GM19452 (cell line): ENCODE results near the gene RING1.

Experiments
- ATAC-seq: cut with Tn5 transposase; IDR thresholded peaks from one replicate; pipeline ENCODE4 v1.9.1; 2021; ENCODE audit not compliant: unreplicated experiment

RING1 gene

DNA sequence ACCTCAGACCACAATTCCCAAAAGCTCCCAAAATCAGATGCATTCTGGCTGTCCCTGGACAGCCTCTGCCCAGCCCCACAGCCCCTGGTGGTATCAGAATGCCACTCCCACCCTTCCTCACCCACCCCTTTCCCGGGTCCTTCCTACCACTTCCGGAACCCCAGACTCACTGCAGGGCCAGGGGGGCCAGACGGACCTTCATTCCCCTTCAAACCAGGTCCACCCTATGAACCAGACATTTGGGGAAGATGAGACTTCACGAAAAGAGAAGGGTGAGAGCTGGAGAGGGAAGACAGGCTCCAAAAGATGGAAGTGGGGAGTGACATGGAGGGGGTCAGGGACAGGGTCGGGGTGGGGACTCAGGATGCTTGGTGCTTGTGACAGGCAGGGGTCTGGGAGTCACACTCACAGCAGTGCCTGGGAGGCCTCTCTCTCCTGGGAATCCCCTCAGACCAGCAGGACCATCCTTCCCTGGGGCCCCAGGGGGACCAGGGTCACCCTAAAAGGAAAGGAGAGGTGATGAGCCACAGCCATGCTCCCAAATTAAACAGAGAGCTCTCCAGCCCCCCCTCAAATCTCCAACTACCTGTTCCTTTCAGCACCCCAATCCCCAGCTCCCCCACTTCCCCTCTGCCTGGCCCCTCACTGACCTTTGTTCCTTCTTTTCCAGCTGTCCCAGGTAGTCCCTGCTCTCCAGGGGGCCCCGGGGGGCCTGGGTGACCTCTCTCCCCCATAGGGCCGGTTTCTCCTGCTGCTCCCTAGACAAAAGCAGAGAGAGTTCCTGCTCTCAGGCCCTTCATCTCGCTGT, 36.2 kb upstream of the RING1 start:
- no peak for ATAC-seq

DNA sequence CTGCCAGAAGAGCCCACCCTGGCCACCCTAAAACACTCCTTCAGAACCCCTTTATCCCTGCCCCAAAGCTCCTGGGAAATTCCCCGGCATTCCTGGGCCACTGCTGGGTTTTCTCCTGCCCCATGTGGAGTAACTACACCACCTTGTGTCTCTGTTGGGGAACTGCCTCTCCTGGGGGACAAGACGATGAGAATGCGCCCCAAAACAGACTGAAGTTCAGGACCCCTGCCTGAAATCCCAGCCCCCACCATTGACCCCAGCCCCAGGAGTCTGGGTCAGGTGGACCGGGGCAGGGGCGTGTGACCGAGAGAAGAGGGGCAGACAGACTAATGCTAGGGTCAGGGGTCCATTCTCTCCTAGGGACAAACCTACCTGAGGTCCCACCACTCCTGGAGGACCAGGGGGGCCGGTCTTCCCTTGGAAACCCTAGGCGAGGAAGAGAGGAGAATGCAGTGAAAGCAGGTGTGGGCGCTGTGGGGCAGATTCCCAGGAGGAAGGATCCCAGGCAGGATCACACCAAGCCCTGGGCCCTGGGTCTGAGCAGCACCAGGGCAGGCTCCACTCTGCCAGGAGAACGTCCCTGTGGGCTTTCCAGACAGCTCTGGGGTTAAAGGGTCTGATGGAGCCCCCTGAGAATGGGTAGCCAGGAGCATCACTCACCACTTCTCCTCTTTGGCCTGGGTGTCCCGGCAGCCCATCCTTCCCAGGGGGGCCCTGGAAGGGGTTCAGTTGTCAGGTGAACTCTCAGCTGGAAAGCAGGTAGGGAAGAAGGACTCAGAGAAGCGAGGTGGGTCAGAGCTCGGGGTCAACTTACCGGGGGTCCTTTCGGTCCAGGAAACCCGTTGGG, 35.4 kb upstream of the RING1 start:
- ATAC-seq = no peak

DNA sequence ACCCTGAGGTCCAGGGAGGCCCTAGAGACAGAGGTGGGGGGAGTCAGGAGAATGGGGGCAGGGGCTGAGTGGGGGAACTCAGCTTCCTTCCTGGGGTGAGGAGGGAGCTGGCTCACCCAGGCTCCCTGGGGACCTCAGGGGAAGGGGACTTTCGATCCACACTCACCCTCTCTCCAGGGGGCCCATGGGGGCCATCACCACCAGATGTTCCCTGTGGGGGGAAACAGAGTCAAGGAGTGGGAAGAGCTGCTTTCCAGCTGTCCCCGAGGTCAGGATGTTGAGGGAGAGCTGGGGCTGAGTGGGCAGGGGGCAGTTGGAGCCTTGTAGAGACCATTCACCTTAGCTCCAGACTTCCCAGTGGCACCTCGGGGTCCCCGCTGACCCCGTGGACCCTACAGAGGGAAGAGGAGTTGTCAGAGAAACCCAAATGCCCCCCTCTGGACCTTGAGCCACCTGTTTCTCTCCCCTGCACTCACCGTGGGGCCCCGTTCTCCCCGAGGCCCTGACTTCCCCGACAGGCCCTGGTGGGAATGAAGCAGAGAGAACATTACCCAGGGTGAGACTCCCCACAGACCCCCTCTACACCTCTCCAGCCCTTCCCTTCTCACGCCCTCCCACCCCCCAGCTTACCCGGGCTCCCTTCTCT, 34.6 kb upstream of the RING1 start:
- ATAC-seq = no peak

DNA sequence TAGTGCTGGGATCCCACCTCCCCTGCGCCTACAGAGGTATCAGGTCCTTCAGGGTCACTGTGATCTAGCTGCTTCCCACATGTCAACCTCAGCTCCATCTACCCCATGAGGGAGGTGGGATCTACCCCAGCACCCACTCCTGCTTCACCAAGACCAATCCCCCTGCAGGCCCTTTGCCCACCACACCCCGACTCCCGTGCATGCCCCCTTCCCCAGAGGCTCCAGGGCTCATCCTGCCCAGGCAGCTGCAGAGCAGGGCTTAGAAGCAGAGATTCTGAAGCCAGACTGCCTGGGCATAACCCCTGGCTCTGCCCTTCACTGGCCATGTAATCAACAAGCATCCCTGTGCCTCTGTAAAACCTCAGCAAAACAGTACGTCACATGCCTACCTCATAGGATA, 33.5 kb upstream of the RING1 start:
- no peak for ATAC-seq

DNA sequence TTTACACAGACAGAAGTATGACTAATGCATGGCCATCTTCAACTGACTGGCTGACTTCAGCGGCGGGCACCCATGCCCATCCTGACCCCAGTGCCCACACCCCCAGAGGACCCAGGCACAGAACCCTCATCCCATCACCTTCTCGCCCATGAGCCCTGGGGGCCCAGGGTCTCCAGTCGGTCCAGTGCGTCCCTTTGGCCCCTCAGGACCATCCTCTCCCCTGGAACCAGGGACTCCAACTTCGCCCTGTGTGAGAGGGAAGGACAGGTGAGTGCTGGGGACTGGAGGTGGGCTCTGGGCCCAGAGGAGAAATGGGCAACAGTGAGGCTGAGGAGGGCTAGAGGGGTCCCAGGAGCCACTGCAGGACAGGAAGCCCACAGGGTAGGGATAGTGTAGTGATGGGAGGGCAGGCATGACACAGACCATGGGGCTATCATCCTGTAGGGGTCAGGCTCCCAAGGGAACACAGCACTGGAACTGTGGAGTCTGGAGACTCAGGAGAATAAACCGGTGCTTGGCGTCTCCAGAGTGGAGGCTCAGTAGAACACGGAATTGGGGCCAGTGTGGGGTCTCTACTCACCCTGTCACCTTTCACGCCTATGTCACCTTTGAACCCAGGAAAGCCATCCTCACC, 32.7 kb upstream of the RING1 start:
- ATAC-seq = no peak

DNA sequence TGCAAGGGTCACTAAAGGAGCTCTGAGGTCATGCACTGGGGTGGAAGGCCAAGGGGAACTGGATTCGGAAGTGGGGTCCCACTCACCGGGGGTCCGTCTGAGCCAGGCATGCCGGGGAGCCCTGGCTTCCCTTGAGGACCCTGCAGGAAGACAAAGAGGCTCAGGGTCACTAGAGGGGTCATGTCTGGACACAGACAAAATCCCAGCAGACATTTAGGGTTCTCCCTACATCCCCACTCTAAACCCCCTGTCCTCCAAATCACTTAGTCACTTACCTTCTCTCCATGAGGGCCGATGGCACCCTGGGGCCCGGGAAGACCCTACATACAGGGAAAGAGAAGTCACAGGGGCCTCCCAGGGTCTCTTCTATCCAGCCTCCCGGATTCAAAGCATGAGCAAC, 31.4 kb upstream of the RING1 start:
- no peak for ATAC-seq

DNA sequence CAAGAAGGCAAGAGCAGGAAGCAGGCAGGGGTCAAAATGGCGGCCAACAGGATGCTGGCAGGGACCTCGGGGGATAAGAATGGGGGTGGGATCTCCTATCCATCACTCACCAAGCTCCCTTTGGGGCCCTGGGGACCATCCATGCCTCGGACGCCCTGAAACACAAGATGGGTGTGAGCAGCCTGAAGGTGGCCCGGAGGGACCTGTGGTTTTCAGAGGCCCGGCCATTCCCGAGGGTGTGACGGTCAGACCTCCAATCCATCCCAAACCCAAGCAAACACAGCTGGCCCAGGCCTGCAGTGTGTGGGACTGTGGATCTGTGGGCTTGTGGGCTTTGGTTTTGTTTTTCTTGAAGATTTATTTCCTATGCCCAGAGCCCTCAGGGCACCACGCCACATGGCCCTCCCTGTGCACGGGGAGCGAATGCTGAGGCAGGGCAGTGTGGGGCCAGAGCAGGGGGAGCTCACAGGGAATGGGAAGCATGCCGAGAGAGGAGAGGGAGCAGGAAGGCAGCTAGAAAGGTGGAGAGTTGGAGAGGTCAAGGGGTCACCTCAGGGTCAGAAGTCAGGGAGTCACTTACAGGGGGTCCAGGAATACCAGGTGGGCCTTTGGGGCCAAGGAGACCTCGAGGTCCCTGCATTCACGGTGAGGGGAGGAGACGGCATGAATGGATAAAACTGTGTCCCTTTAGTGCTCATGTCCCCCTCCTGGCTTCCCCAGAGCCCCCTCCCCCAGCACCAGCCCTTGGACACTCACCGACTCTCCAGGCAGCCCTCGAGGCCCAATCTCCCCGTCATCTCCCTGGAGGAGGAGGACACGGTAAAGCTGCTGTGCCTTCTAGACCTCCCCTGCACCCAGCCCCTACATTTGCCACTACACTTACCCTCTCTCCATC, 30.5 kb upstream of the RING1 start:
- no peak for ATAC-seq

DNA sequence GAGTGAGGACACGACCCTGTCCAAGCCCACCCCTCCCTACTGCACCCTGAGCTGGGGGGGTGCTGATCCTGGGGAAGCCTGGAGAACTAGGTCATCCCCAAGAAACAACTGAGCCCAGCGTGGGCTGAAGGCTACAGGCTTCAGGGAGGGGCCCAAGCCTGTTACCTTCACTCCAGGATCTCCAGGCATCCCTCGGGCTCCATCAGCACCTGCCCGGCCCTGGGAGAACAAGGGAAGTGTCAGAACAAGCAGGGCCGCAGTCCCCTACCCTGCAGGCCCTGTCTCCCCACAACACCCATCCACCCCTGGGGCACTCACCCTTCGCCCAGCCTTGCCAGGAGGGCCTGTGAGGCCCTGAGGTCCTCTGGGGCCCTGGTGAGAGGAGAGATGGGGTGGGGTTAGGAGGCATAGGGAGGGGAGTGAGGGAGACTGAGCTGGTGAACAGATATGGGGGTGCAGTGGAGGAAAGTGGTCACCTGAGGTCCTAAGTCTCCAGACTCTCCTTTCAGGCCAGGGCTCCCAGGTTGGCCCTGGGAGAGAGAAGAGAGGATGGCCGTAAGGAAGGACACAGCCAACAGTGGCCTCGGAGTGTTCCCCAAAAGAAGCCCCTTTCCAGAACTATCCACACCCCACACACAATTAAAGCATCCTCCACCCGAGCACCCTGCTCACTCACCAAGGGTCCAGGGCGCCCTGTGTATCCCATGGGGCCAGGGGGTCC, 29.4 kb upstream of the RING1 start:
- no peak for ATAC-seq

DNA sequence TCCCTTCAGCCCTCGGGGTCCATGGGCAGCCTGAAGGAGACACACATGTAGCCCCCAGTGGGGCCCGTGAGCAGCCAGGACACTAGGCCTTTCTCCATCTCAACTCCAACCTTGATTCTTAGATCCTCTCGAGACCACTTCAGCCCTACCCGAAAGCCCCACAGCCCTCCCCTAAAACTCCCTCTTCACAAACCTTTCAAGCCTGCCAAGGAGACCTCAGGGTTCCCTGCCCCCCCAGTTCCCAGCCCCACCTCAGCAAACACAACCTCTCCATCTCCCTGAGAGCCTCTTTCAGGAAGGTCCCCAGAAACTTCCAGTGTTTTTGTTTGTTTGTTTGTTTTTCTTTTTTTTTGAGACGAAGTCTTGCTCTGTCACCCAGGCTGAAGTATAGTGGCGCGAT, 27.2 kb upstream of the RING1 start:
- no peak for ATAC-seq

DNA sequence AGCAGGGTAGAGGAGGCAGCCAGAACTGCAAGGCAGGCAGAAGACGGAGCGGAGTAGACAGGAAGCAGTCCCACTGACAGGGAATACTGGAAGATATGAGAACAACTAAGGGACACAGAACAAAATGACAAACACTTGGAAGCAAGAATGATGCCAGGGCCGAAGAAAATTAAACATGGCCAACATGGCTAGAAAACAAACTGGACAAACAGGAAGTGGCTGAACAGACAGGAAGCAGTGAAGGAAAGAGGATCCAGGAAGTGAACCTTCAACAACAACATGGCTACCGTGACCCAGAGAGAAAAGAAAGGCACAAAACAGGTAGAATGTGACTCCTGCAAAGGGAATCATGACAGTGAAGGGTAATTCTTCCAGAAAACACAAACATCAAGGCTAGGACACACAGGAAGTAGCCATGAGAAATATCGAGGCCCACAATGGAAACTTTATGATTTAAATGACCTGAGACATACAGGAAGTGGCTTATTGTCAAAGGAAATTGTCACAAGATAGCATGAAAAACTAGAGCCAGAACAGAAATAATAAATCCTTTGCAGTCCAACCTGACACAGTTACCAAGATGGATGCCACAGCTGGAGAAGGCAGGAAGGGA, 25.1 kb upstream of the RING1 start:
- no peak for ATAC-seq

DNA sequence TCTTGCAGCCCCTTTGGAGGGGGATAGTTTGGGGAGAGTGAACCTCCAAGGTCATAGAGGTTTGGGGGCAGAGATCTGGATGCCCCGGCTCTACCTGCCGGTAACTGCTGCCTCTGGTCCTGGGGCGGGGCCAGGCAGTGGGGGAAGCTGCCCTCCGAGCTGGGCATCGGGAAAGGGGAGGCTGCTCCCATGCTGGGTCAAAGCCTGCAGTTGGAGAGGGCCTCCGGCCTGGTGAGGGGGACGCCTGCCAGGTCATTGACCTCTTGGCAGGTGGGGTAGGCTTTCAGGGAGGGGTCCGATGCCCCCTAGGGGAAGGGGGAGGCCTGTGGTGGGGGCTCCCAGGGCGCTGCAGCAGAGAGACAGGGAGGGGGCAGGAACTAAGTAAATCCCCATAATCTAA, 23.1 kb upstream of the RING1 start:
- no peak for ATAC-seq

DNA sequence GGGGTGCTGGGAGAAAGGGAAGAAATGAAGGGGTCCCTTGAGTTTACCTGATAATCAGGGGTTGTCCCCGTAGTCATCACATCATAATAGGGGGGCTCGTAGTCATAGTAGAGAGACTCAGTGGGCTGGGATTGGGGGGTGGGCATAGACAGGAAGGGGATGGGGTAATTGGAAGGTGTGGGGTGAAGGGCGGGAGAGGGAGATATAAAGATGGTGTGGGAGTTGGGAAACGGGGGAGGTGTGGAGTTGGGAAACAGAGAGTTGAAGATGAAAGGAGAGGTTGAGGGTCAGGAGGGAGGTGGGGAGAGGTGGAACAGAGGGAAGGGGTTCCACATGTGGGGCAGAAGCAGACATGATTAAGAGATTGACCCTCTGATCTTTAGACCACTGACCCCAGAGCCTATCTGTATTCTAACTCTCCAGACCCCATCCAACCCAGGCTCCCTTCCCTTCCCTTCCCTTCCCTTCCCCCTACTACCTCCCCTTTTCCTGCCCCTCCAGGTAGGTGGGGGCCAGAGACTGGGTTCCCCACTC, 22.6 kb upstream of the RING1 start:
- ATAC-seq = no peak

DNA sequence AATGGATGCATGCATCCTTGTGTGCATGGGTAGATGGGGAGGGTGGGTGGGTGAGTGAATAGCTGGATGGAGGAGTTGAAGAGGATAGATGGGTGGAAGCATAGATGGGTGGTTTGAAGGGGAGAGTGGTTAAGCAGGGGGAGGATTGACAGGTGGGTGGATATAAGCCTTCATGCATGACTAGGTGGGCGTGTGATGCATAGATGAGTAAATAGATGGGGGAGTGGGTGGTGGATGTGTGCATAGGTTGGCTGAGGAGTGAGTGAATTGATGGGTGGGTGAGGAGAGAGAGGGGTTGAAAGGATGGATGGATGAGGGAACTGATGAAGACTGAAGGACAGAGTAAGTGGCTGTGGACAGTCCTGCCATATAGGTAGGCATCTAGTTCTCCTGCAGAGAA, 20.5 kb upstream of the RING1 start:
- ATAC-seq = no peak

DNA sequence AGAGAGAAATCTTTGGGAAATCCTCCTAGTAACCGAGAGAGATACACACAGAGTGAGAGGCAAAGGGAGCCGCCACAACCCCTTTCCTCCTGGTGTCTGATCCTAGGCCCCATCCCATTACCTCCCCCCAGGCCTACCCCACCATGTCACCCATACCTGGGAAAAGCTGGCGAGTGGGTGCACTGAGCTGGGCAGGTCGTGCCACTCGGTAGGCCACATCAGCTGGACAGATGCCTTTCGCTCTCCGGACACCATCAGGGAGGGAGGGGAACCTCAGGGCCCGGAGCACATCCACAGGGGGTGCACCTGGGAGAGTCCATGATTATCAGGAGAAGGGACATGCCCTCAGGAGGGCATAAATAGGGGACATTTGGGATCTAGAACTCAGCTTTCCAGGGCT, 19.1 kb upstream of the RING1 start:
- ATAC-seq = no peak

DNA sequence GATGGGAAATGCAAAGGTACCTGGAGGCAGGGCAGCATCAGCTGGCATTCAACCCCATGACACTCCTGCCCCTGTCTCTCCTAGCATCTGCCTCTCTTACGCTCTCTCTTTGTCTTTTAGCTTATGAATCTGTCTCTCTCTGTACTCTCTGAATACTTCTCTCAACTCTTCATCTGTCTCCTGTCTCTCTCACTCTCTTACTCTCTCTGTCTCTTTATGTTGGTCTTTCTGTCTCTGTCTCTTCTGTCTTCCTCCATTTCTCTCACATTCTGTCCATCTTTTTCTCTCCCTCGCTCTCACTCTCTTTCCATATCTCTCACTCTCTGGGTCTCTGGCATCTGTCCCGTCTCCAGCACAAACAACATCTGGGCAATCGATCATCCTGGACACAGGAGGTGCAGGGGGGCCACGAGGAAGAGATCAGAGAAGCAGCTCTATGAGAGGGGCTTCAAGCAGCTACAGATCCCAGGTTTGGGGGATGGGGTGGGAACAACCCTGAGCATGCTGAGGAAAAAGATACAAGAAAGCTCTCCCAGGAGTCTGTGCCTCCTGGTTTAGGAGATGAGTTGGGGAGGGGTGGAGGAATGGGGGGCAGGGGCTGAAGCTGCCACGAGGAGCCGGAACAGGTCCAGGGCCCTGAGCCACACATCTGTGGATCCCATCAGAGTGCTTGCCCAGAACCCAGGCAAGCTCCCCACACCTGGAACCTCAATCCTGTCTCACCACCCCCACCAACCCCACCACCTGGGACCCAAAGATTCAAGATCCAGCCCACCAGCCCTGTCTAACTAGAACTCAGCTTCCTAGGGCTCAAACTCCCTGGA, 18.5 kb upstream of the RING1 start:
- no peak for ATAC-seq

DNA sequence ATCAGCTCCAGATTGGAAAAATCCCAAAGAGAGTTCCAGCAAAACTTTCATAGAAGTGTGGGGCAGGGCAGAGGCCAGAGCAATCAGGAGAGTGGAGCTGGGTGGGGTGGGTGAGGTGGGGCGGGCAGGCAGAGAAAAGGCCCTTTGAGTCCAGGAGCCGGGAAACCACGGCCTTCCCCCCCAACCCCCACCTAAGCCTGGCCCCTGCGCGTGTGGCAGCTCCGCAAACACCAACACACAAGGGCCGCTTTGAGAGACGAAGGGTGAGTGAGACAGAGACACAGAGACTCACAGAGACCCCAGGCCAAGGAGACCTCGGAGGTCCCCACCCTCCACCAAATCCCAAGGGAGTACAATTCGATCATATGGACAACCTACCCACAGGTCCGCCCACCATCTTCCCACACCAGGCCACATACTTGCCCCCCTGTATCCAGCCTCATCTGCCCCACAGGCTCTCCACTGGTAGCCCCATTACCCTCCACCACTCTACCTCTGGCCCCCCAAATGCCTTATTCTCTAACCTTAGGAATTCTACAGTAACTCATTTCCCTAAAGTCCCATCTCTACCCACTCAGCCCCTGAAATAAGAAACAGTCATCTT, 17.7 kb upstream of the RING1 start:
- ATAC-seq = no peak

DNA sequence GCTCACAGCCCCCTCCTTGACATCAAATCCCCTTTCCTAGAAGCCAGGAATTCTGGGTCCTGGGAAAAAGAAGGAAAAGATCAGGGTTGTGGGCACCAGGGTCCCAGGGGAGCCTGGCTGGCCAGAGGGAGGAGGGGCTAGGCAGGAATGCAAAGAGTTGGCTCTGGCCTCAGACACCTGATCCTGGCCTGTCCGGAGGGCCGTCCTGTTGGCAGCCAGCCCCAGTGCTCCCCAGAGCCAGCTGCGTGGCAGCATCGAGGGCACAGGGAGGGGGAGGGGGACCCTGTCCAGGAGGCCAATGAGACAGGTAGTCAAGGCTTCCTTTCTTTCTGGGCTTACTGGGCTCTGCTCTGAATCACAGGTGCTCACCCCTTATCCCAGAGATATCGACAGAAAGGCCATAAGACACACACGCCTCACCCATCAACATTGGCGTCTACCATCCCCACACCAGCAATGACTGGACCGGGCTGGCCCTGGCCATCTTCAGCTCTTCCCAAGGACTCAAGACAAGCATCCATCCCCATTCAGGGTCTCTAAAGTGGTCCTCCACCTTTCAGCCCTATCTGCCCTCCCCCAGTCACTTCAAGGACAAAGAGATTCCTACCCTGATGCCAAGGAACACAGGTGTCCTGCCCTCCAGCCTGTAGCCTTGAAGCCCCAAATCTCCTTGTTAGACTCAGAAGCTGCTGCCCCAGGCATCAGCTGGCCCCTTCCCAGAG, 16.8 kb upstream of the RING1 start:
- ATAC-seq = no peak
